Body of pancreas (tissue), 4 donors: ENCODE measurements around the gene PACSIN2. TPM values are rescaled to one million over a fixed set of nuclear protein-coding genes. Genes with fewer than 3 reads are reported as not detected.

Experiments
- ATAC-seq: fragments of 150-250 bp; one replicate; pipeline ENCODE4 v1.9.1; 2016
- DNase-seq, 4 donors: peaks; one replicate each; pipeline ENCODE4 v3.0.0-alpha.2; 2019
- H3K27ac ChIP-seq, 4 donors: fragments of 200-600 bp; sonication (generic); 1 replicate in 3 of 4; 2 replicates in 1 of 4; pipeline versions ENCODE4 v1.5.1 to v1.6.1; 2016 to 2019; ENCODE audit warnings: mild to moderate bottlenecking in 1 of 4, mixed read lengths in 1 of 4, moderate library complexity in 1 of 4
- H3K27me3 ChIP-seq, 2 donors: fragments of 200-600 bp; sonication (generic); one replicate each; pipeline ENCODE4 v1.6.0; 2016; ENCODE audit warnings: mild to moderate bottlenecking in 1 of 2
- H3K36me3 ChIP-seq, 2 donors: fragments of 200-600 bp; sonication (generic); replicated peaks in 1 of 2; 2 replicates each; pipeline ENCODE4 v1.5.1; 2016; ENCODE audit warnings: low read depth in 2 of 2; ENCODE audit not compliant: insufficient read depth in 1 of 2
- H3K4me1 ChIP-seq: fragments of 200-600 bp; sonication (generic); one replicate; pipeline ENCODE4 v1.6.0; 2016
- H3K4me3 ChIP-seq, 2 donors: fragments of 200-600 bp; sonication (generic); 1 replicate in 1 of 2; 2 replicates in 1 of 2; pipeline ENCODE4 v1.5.1; 2016 to 2019
- H3K9me3 ChIP-seq, 3 donors: fragments of 200-600 bp; sonication (generic); 1 replicate in 2 of 3; 2 replicates in 1 of 3; pipeline ENCODE4 v1.5.1; 2016
- CTCF ChIP-seq, 7 experiments: fragments of 450-650 bp in 4 of 7; fragments of 200-600 bp in 3 of 7; sonication (generic) in 3 of 7; IDR thresholded peaks; one replicate each; pipeline ENCODE4 v1.5.1; 2016 to 2019; ENCODE audit warnings: antibody characterized with exemption in 7 of 7
- POLR2A ChIP-seq, 3 donors: fragments of 450-650 bp; IDR thresholded peaks; one replicate each; pipeline ENCODE4 v1.6.1; 2016; ENCODE audit warnings: antibody characterized with exemption in 3 of 3, mild to moderate bottlenecking in 2 of 3
- WGBS, 2 donors: methylation state at CpG; one replicate each; pipeline ENCODE4 v1.1.5; 2017; 5-methylcytosine and 5-hydroxymethylcytosine counted together
- intact Hi-C: fragments of 100-400 bp; cut with DNase I; formaldehyde crosslinking; loops from one replicate; pipeline ENCODE4 v1.15.1; 2023
- total RNA-seq, 2 donors: library from RNA; depleted of rRNA; stranded (reverse); fragments of >200 nt; gene quantifications; one replicate each; pipeline ENCODE4 v1.1.0, GENCODE V29; 2016

PACSIN2 gene
- total RNA-seq, 2 donors from 2014 or later = 117 to 118 TPM

GRCh38 chr22:42868751-42869251 is 146.1 kb downstream of the PACSIN2 start:
- Histone ChIP-seq H3K36me3 (peaks cover 3 to 8% of the 10 kb centered on the region in 2 donors), H3K4me3 (no peak overlapping the region), H3K9me3 (no peaks in the 10 kb centered on the region), H3K4me1 (peaks cover 34% of the 10 kb centered on the region), H3K27me3 (no peaks in the 10 kb centered on the region), H3K27ac (peak overlapping the region; percentile 69 to 73 (median 70))
- intact Hi-C loops = no loop called here
- ATAC-seq = peak; percentile 77
- no peak for TF ChIP-seq CTCF (IDR thresholded peaks at IDR 0.05)
- TF ChIP-seq POLR2A (IDR thresholded peaks at IDR 0.05) = peak in 2 of 3 donors; percentile 28 to 30
- WGBS, 2 donors = 17 to 32% methylated on average over 9 to 16 of the region's 16 CpGs
- peak; percentile 88 to 94 (median 90) for DNase-seq

GRCh38 chr22:42866100-42866499 is 148.8 kb downstream of the PACSIN2 start:
- ATAC-seq (no peak), DNase-seq (no peak)
- no peak for TF ChIP-seq CTCF (IDR thresholded peaks at IDR 0.05)
- no peak for TF ChIP-seq POLR2A (IDR thresholded peaks at IDR 0.05)
- intact Hi-C loops = no loop called here
- peaks cover 0 to 2% of the 10 kb centered on the region in 2 donors for H3K36me3 ChIP-seq
- peaks cover 34% of the 10 kb centered on the region for H3K4me1 ChIP-seq
- H3K4me3 ChIP-seq = no peak overlapping the region
- WGBS, 2 donors = 92 to 93% methylated on average over 2 to 7 of the region's 7 CpGs
- H3K27me3 ChIP-seq = no peaks in the 10 kb centered on the region
- no peaks in the 10 kb centered on the region for H3K9me3 ChIP-seq
- no peak overlapping the region for H3K27ac ChIP-seq

GRCh38 chr22:42865536-42865935 is 149.4 kb downstream of the PACSIN2 start:
- H3K27ac ChIP-seq = no peak overlapping the region
- H3K36me3 ChIP-seq = no peaks in the 10 kb centered on the region
- H3K4me3 ChIP-seq = no peak overlapping the region
- intact Hi-C loops = no loop called here
- H3K4me1 ChIP-seq = peaks cover 33% of the 10 kb centered on the region
- ATAC-seq = no peak
- H3K27me3 ChIP-seq = no peaks in the 10 kb centered on the region
- 86 to 93% methylated on average over 8 of the region's 8 CpGs for WGBS, 2 donors
- TF ChIP-seq CTCF (IDR thresholded peaks at IDR 0.05) (no peak), POLR2A (IDR thresholded peaks at IDR 0.05) (no peak)
- no peak for DNase-seq
- no peaks in the 10 kb centered on the region for H3K9me3 ChIP-seq

- intact Hi-C loops = no loop called here
- TF ChIP-seq CTCF (IDR thresholded peaks at IDR 0.05) (no peak), POLR2A (IDR thresholded peaks at IDR 0.05) (no peak)
- H3K4me1 ChIP-seq = peaks cover 15% of the 10 kb centered on the region
- H3K4me3 ChIP-seq = no peak overlapping the region
- ATAC-seq = no peak
- DNase-seq = no peak
- H3K9me3 ChIP-seq = no peaks in the 10 kb centered on the region
- H3K36me3 ChIP-seq = no peaks in the 10 kb centered on the region
- H3K27me3 ChIP-seq = no peaks in the 10 kb centered on the region
- no peak overlapping the region for H3K27ac ChIP-seq
- WGBS, 2 donors = 70 to 76% methylated on average over 4 of the region's 4 CpGs
These were observed 151.5 kb downstream of the PACSIN2 start for GRCh38 chr22:42863349-42863961.
